T-helper 9 cell (primary cell): ENCODE results near the gene PDE7B.

Source experiments
- DNase-seq: peaks from one replicate; pipeline ENCODE4 v3.0.0-alpha.2; 2020

The PDE7B gene

GRCh38 chr6:136034422-136034821 is 182.9 kb downstream of the PDE7B start:
- no peak for DNase-seq

DNA sequence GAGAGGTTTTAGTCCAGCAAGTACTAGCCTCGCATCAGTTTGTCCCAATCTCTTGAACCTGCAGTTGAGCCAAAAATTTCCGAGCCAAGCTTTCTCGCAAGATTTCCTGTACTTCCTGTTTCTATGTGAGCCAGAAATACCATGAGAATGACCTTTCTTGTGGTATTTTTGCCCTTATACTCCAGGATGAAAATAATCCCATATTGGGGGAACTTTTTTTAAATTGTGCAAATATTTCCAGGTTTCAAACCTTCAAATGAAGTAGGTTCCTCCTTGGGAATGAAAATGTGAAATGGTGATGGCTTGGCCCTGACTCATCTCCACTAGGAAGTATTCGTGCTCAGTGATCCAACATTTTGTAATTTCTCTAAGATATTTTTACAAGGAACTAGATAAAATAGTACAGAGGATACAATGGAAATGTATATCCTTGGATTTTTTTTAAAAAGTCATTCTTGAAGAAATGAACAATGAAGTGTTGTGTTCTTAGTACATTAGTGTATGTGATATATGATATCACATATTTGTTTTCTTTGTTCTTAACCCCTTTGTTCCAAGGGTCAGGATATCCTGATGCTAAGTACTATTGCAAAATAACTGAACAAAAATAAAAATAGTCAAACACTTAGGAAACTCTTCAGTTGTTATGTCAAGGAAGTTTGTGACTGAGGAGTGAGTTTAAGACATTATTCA is 184.0 kb downstream of the PDE7B start:
- no peak for DNase-seq

DNA sequence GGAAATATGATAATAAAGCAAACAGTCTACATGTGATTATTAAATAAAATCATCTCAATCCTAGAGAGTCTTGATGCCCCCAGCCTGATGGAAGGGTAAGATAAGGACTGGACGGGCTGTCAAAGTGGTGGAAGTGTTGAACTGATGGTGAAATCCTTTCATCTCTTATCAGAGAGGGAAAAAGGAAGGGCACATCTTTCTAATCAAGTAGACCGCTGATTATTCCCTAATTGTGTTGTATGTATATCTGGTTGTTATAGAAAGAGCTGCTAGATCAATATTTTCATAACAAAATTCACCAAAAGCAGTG is 184.5 kb downstream of the PDE7B start:
- no peak for DNase-seq

GRCh38 chr6:136036601-136037000 is 185.1 kb downstream of the PDE7B start:
- DNase-seq = no peak

DNA sequence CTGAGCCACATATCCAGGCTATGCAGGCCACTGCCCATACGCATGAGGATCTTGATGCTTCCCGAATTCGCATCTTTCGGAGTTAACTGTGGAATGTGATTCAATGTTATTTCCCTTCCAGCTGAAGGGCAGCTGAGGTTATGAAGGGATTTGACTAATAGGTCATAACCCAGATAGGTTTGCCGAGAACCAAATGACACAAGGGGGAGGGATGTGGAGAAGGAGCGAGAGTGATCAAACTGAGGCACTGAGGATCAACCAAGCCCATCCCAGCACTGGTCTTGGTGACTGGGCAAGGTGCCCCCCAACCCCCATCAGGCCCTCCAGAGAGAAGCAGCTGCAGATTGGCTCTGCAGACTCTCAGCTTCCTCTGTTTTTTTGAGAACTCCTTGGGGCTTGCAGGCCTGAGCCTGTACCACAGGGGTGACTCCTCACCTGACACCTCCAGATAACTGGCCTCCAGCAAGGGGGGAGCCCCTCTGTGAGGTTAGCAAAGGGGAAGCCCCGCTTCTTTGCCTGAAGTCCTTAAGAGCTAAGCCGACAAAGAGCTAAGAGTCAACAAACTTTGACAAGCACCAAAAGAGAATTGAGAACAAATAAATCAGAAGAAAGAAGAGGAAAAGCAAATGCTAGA is 185.9 kb downstream of the PDE7B start:
- no peak for DNase-seq

DNA sequence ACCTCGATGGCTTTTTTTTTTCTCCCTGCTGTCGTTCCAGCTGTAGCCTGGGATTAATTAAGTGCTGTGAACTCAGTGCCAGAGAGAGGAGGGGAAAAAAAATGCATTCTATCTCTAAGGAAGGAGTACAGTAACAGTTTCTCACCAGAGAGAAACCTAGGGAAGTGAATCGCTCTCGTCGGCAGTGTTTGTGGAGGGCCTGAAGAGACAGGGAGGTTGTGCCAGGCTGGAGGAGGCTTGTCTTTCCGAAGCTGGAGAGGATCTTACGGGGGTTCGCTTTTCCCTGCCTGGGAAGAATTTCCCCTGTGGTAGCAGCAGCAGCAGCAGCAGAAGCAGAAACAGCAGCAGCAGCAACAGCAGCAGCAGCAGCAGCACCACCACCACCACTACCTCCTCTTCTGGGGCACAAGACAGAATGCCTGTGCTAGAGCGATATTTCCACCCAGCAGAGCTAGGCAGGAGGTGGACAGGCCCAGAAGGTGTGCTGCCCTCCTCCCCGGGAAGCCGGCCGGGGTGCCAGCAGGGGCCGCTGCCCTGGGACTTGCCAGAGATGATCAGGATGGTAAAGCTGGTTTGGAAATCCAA is 186.5 kb downstream of the PDE7B start:
- no peak for DNase-seq

GRCh38 chr6:136038531-136038930 is 187.0 kb downstream of the PDE7B start:
- no peak for DNase-seq

DNA sequence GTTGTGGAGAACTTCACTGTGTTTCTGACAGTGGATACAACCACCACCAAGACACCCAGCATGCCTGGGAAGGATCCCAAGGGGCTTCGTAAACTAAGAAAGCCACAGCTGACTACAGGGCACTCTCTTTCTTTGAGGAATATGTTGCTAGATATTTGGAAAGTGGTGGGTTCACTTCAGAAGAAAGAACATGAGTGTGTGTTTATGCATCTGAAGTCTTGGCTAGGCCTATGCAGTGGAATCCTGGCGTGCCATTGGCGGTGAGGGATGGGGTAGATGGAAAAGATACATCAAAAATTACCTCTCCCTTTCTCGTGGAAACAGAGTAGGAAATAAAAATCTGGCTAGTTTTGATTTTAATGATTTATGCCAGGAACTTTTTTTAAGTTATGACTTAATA is 187.7 kb downstream of the PDE7B start:
- DNase-seq = no peak

DNA sequence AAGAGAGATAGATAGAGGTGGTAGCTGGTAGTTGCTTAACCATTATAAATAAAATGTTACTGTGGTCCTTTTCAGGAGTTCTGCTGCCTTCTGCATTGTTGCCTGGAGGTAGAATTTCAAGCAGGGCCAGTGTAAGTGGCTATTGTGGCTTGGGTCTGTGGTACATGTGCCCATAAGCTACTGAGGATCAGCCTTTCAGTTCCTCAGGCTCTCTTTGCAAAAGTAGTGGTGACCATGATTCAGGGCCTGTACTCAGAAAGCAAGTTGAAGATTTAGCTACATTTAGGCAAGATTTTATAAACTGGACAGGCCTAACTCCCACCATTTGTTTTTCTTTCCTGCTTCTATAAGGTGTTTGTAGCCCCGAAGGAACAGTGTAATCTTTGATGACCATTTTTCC is 199.0 kb downstream of the PDE7B start:
- DNase-seq = no peak

GRCh38 chr6:136051140-136051775 is 199.8 kb downstream of the PDE7B start:
- no peak for DNase-seq

- DNase-seq = no peak
These were observed 200.5 kb downstream of the PDE7B start for GRCh38 chr6:136052031-136052430.

DNA sequence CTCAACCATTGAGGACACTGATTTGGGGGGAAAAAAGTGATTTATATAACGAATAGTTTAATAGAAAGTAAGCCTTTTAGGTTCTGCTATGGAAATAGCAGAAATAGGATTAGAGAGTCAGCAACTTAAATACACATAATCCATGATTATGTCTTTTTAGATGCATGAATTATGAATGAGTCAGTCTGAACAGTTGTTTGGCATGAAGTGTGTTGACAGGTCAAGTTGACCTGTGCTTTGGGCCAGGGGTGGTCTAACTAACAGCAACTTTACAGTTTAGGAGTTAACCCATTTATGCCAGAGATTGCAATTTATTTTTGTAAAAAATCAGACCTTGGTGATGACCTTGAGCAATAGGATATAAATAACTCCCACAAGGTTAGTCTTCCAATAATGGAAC is 207.4 kb downstream of the PDE7B start:
- DNase-seq = no peak

DNA sequence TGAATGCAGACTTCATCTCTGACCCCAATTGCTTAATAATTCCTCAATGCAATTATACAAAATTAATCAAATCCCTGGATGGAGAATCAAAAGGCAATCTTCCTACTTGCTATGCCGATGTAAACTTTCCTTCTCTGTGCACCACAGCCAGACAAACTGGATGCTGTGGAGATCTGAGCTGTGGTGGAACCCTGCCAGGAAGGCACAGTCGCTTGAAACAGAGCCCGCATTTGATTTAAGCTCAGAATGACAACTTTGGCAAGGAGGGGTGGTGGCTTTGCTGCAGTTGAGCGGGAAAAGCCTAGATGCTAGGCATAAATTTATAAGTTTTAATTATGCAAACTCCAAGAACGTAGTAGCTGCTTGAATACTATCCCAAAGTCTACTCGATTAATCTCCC is 207.8 kb downstream of the PDE7B start:
- no peak for DNase-seq

GRCh38 chr6:136060052-136060451 is 208.6 kb downstream of the PDE7B start:
- no peak for DNase-seq

GRCh38 chr6:136060759-136061158 is 209.3 kb downstream of the PDE7B start:
- DNase-seq = no peak

GRCh38 chr6:136061701-136062100 is 210.2 kb downstream of the PDE7B start:
- DNase-seq = no peak

DNA sequence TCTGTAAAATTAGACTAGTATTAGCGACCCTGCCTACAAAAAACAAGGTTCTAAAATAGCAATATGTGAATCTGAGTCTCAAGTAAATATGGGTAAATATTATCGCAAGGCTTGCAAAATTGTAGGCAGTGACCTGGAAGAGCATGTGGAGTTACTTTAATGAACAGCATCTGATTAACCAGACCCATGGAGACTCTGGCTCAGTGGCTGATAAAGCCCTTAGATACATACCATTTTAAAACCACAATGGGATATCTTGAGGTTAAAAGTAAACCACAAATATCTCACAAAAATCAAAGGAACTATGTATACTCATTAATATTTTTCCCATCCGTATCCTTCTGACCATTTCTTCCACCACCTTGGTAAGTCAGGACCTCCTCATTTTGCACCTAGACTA is 211.6 kb downstream of the PDE7B start:
- no peak for DNase-seq

DNA sequence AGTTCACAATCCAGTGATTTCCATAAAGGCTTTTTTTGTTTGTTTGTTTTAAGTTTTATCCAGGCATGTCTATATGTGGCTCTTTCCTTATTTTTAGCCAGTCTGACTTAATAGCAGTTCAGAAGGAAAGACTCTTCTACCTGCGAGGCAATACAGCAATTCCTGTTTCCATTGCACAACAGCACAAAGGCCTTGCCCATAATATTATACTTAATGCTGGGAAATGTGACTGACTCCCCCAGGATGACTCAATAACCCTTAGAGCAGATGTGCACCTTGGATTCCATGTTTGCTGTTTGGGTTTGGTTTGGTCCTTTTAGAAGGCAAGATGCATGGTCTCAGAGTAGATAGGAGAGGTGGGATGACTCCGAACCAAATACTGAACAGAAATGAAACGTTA is 214.5 kb downstream of the PDE7B start:
- DNase-seq = no peak

- DNase-seq = no peak
These were observed 216.3 kb downstream of the PDE7B start for GRCh38 chr6:136067731-136068341.

DNA sequence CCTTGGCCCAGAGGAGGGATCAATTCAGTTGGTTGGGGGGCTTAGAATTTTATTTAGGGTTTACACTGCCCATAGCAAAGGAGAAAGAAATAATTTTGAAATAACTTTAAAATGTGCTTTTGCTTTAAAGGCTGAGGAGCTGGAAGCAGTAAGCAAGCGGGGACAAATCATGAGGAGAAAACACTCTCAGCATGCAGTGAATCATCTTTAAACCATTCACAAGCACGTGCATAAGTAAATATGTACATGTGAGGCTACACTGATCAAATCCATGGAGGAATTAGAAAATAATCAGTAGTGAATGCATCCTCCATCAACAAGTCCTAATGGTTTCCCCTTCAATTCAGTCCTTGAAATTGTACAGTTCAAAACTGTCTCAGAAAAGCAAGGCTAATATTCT is 217.6 kb downstream of the PDE7B start:
- no peak for DNase-seq

GRCh38 chr6:136070815-136071214 is 219.3 kb downstream of the PDE7B start:
- no peak for DNase-seq

- DNase-seq = no peak
These were observed 221.2 kb downstream of the PDE7B start for GRCh38 chr6:136072691-136073090.

DNA sequence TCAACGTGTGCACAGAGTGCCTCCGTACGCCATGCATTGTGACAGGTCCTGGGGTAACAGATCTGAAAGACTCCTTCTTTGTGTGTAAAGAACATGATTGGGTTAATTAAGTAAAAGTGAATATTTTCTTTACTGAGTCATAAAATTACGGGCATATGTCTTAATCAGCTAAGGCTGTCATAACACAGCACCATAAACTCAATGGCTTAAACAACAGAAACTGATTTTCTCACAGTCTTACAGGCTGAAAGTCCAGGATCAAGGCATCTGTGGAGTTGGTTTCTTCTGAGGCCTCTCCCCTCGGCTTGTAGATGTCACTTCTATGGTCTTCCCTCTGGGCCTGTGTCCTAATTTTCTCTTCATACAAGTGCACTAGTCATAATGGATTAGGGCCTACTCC is 221.7 kb downstream of the PDE7B start:
- no peak for DNase-seq

GRCh38 chr6:136076496-136076895 is 225.0 kb downstream of the PDE7B start:
- no peak for DNase-seq
